HL-60 (cell line): ENCODE data around the gene HYCC1.

Experiments used
- DNase-seq, 2 experiments: peaks; one replicate each; pipeline ENCODE4 v3.0.0-alpha.2; 2010 to 2020; ENCODE audit warnings: low read depth in 1 of 2, low spot score in 1 of 2
- H3K27ac ChIP-seq: fragments of 250-450 bp; sonication (Bioruptor Pico); replicated peaks from 2 replicates; pipeline ENCODE4 v1.5.1; 2020; ENCODE audit warnings: mild to moderate bottlenecking, moderate library complexity
- H3K27me3 ChIP-seq: fragments of 250-450 bp; sonication (Bioruptor Pico); 2 replicates; pipeline ENCODE4 v1.5.1; 2021; ENCODE audit warnings: mild to moderate bottlenecking, moderate library complexity; ENCODE audit not compliant: insufficient read depth, poor library complexity, severe bottlenecking
- H3K4me3 ChIP-seq: replicated peaks from 2 replicates; pipeline ENCODE4 v1.5.1; 2011; ENCODE audit warnings: mild to moderate bottlenecking, control low read depth, low read length; ENCODE audit not compliant: insufficient read depth
- GABPA ChIP-seq: IDR thresholded peaks from 2 replicates; pipeline ENCODE4 v1.6.1; 2012; ENCODE audit warnings: low read depth
- POLR2AphosphoS5 ChIP-seq: IDR thresholded peaks from 2 replicates; pipeline ENCODE4 v1.6.1; 2012; ENCODE audit warnings: low read depth
- SPI1 ChIP-seq: IDR thresholded peaks from 2 replicates; pipeline ENCODE4 v1.6.1; 2012; ENCODE audit warnings: low read depth, mild to moderate bottlenecking, borderline replicate concordance
- TF ChIP-seq, protein P1 (sequence below): IDR thresholded peaks from 2 replicates; pipeline ENCODE4 v1.6.1; 2012; ENCODE audit warnings: low read depth; ENCODE audit not compliant: insufficient replicate concordance
- TF ChIP-seq, protein P2 (sequence below): IDR thresholded peaks from one replicate; pipeline ENCODE4 v1.5.1; 2011; ENCODE audit warnings: low read length, control low read depth, inconsistent platforms; ENCODE audit not compliant: insufficient read depth

The HYCC1 gene

DNA sequence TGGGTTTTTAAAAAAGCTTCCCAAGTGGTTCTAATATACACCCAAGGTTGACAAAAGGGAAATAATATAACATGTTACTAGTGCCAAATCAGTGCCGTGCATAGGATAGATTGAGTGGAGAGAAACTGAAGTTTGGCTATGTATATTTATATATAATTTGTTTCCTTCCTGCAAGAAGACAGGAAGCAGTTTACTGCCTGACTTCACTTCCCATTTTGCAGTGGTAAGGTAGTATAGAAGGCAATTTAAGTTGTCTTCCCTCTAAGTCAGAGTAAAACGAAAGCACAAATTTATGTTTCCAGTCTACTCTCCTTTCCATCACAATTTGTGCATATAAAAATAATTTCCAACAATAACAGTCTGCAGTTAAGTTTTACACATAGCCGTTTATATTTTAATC lies 3.4 kb upstream of the HYCC1 start:
- DNase-seq = peak in 1 of 2 experiments; percentile 34
- no peaks in the 10 kb centered on the region for H3K27me3 ChIP-seq
- H3K27ac ChIP-seq = peak overlapping the region; percentile 40
- no peak overlapping the region for H3K4me3 ChIP-seq
- TF ChIP-seq, protein P1, sequence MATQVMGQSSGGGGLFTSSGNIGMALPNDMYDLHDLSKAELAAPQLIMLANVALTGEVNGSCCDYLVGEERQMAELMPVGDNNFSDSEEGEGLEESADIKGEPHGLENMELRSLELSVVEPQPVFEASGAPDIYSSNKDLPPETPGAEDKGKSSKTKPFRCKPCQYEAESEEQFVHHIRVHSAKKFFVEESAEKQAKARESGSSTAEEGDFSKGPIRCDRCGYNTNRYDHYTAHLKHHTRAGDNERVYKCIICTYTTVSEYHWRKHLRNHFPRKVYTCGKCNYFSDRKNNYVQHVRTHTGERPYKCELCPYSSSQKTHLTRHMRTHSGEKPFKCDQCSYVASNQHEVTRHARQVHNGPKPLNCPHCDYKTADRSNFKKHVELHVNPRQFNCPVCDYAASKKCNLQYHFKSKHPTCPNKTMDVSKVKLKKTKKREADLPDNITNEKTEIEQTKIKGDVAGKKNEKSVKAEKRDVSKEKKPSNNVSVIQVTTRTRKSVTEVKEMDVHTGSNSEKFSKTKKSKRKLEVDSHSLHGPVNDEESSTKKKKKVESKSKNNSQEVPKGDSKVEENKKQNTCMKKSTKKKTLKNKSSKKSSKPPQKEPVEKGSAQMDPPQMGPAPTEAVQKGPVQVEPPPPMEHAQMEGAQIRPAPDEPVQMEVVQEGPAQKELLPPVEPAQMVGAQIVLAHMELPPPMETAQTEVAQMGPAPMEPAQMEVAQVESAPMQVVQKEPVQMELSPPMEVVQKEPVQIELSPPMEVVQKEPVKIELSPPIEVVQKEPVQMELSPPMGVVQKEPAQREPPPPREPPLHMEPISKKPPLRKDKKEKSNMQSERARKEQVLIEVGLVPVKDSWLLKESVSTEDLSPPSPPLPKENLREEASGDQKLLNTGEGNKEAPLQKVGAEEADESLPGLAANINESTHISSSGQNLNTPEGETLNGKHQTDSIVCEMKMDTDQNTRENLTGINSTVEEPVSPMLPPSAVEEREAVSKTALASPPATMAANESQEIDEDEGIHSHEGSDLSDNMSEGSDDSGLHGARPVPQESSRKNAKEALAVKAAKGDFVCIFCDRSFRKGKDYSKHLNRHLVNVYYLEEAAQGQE = no peak
- TF ChIP-seq SPI1 = peak; percentile 91

DNA sequence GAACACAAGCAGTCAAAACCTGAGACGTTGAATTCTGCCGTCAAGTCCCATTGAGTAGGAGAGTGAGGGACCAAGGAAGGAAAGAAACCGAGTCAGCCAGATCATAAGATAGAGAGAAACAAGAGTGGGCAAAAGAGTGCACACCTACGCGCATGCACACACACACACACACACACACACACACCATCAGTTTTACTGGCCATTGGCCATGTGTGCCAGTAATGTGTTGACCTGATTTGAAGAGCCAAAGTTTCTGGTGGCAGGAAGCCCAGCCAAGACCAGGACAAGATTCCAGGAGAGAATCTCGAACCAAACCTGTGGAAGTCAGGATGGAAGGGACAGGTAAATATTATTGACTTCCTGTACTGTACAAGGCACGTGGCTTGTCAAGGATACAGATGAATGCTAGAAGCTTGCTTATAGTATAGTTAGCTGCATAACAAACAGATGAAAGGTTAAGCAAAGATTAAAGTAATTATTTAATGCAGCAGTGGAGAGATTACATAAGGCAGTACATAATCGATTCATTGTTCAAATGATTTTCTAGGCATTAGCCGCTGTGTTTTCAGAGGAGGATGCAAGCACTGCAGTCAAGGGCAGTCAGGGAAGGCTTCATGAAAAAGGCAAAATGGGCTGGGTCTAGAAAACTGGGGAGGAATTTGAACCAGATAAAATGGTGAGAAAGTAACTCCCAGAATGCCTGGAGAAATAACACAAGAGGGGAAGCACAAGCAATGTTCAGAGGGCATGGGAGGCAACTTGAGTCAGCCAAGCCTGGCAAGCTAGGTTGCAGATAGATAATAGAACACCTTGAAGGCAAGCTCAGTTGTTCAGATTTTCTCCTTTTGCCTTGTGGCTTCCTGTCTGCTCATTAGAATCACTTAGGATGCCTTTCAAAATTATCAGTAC lies 2.7 kb upstream of the HYCC1 start:
- no peak for DNase-seq
- no peaks in the 10 kb centered on the region for H3K27me3 ChIP-seq
- TF ChIP-seq GABPA = no peak
- TF ChIP-seq POLR2AphosphoS5 = no peak
- TF ChIP-seq, protein P2, sequence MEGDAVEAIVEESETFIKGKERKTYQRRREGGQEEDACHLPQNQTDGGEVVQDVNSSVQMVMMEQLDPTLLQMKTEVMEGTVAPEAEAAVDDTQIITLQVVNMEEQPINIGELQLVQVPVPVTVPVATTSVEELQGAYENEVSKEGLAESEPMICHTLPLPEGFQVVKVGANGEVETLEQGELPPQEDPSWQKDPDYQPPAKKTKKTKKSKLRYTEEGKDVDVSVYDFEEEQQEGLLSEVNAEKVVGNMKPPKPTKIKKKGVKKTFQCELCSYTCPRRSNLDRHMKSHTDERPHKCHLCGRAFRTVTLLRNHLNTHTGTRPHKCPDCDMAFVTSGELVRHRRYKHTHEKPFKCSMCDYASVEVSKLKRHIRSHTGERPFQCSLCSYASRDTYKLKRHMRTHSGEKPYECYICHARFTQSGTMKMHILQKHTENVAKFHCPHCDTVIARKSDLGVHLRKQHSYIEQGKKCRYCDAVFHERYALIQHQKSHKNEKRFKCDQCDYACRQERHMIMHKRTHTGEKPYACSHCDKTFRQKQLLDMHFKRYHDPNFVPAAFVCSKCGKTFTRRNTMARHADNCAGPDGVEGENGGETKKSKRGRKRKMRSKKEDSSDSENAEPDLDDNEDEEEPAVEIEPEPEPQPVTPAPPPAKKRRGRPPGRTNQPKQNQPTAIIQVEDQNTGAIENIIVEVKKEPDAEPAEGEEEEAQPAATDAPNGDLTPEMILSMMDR = no peak
- no peak for TF ChIP-seq SPI1
- TF ChIP-seq, protein P1 = no peak
- H3K4me3 ChIP-seq = no peak overlapping the region
- H3K27ac ChIP-seq = peak overlapping the region; percentile 40

DNA sequence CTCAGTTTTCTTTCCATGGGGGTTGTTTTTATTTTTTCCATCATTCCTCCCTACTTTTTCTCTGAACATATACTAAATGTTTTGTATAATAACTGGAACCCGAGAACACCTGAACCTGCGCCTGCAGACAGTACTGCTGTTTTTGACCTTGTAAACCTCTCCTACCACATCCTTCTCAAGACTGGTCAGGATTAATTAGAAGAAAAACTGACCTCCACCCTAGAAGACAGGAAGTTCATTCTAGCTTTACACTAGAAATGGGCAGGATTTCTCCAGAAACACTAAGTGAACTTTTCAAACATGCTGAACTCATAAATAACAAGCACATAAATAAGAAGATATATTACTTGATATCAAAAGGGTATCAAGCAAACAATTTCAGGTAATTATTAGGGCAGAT lies 751 bp upstream of the HYCC1 start:
- TF ChIP-seq GABPA (no peak), SPI1 (no peak), POLR2AphosphoS5 (no peak)
- TF ChIP-seq, protein P1 = no peak
- TF ChIP-seq, protein P2 = no peak
- no peak overlapping the region for H3K4me3 ChIP-seq
- DNase-seq = no peak
- peak overlapping the region; percentile 38 for H3K27ac ChIP-seq
- no peaks in the 10 kb centered on the region for H3K27me3 ChIP-seq
